OCI-M2 (cell line): ENCODE results near the gene ARHGEF17.
"Not testable (repeated sequence)": the region's sequence is repeated elsewhere in the genome, so short reads cannot be mapped to it uniquely, and the experiment has no call there.

Experiments used
- DNase-seq: peaks from one replicate; lab custom pipeline; 2025; ENCODE audit not compliant: unreplicated experiment; lab: John Stamatoyannopoulos, UW

ARHGEF17 gene

GRCh38 chr11:73273222-73273895, 34.7 kb upstream of the ARHGEF17 start:
- no peak for DNase-seq

DNA sequence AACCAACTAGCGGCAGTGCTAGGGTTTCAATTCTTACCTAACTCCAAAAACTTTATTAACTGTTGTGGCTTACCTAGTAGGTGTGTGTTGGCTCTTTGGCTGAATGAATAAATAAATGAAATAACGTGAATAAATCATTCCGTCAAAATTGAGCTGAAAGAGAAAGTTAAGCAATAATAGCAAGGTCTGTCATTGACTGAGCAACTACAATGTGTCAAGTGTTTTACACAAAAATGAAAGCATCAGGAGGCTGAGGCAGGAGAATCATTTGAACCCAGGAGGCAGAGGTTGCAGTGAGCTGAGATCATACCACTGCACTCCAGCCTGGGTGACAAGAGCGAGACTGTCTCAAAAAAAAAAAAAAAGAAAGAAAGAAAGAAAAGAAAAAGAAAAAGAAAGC, 33.9 kb upstream of the ARHGEF17 start:
- DNase-seq: not testable (repeated sequence)

DNA sequence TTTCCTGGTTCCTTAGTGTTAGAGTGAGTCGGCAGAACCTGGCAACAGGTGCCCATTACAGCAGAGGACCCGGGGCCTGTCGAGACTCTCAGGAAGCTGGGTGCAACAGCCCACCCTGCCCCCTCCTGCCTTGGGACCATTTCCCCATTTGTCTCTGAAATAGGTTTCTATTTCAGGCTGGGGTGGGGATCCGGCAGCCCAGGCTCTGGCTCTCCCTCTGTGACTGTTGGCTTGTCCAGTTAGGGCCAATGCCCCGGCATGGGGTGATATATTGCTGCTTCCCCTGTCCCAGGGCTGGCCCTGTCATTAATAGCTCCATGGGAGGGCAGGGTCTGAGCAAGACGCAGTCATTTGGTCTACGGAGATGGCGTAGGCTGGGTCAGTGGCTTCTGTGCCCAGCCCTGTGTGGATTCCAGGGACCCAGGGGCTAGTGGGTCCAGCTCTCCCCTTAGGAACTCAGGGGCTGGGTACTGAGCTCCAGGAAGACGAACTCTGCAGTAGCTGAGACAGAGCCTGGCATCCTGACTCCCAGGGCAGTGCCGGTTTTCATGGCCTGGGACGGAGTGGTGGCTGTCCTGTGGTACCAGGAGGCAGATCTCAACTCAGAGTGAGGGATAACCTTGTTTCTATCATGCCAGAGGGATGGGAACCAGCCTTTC, 33.2 kb upstream of the ARHGEF17 start:
- DNase-seq: no peak

- no peak for DNase-seq
Observed at GRCh38 chr11:73275381-73275750, 32.7 kb upstream of the ARHGEF17 start.

DNA sequence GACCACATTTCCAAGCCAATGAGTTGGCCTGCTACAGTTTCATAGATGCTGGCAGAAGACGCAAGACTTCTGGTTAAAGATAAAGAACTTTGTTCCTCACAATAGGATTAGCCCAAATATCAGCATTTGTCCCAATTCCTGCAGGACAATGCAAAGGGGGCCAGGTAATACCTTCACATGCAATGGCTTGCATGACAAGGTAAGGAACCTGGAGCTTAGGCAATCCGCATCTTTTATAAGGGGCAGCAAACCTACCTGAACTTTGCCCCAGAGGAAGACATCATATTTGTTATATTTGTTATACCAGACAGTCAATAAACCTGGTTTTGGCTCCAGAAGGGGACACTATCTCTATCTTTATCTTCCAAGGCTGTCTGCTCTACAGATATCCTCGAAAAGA, 30.6 kb upstream of the ARHGEF17 start:
- DNase-seq: no peak

DNA sequence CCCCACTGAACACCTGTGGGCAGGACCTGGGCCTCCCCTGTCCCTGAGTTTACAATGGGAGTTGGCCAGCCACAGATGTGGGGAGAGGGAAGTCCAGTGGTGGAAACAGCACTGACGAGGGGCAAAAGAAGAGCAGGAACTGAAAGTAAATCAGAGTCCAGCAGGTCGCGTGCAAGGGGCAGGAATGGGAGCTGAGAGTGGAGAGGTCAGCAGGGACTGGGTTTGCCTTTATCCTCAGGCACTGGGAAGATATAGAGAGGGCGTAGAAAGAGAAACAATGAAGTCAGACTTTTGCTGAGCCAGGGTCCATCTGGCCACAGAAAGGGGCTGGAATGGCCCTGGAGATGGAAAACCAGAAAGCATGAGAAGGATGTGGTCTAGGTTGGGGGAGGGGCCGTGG, 27.4 kb upstream of the ARHGEF17 start:
- DNase-seq: no peak

DNA sequence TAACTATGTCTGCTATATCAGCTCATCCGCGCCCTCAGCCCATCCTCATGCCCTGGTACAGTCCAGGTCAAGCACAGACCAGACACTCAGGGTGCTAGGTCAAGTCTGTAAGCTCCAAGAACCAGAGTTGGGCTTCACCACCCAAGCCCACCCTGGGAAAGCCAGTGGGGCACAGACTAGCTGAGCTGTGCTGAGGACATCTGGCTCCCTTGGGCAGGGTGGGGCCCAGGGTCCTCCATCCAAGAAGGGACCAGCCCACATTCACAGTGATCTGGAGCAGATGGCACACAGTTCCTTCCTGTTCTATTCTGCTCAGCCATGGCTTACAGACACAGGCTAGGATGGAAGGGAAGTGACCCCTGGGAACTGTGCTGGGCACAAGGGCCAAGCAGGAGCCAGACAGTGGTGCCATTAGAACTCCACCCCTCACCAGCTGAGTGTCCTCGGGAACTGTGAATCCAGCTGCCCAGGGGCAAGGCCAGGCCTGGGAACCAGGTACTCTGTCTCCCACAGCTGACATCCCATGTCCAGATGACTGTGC, 26.8 kb upstream of the ARHGEF17 start:
- no peak for DNase-seq

- no peak for DNase-seq
Observed at GRCh38 chr11:73281796-73282660, 26.0 kb upstream of the ARHGEF17 start.

- DNase-seq: no peak
Observed at GRCh38 chr11:73283276-73284000, 24.6 kb upstream of the ARHGEF17 start.

GRCh38 chr11:73284106-73284505, 24.0 kb upstream of the ARHGEF17 start:
- DNase-seq: no peak

DNA sequence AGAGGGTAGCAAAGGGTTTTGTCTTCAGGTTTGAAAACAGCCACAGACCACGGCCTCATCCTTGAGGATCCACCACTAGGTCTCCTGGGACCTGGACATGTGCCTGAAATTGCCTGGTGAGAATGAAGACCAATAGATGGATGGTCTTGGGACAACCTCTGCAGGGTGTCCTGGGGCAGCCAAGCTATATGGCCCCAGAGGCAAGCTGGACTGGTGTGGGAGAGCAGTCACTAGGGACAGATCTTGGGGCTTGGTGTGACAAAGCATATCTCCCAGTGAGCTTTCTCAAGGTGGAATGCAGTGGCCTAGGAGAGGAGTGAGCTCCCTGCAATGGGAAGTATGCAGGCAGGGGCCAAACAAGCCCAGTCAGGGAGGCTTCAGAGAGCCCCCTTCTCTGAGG, 22.4 kb upstream of the ARHGEF17 start:
- DNase-seq: no peak

GRCh38 chr11:73286240-73286810, 21.8 kb upstream of the ARHGEF17 start:
- DNase-seq: no peak

GRCh38 chr11:73287400-73288101, 20.5 kb upstream of the ARHGEF17 start:
- no peak for DNase-seq

DNA sequence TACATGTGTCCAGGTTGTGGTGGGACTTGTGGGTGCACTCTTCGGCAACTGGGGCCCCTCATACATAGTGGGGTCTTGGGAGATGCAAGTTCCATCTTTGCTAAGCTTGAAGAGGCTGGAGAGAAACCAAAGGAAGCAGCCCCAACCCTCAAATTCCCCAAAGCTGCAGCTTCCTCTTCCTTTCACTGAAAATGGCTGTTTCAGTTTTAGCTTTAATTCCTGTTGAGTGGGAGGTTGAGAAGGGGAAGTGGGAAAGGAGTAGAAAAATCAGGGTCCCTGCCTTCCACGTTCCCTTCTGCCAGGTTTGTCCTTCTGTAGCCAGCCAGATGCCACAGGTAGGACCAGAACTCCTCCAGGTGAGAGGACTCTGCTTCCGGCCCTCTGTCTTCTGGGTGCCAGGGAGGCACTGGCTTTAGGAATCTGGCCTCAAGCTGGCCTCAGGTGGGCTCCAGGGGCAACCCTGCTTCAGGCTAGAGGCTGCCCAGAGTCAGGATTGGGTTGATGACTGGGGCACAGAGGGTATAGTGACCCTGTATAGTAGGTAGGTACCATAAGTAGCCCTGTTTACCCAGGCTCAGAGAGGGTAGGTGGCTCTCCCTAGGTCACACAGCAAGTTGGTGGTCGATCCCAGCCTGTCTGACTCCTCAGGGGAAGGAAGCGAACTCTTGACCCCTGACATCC, 19.7 kb upstream of the ARHGEF17 start:
- DNase-seq: no peak

GRCh38 chr11:73288873-73289707, 19.0 kb upstream of the ARHGEF17 start:
- no peak for DNase-seq

GRCh38 chr11:73290536-73290935, 17.5 kb upstream of the ARHGEF17 start:
- DNase-seq: no peak

GRCh38 chr11:73291196-73291595, 16.9 kb upstream of the ARHGEF17 start:
- no peak for DNase-seq

GRCh38 chr11:73291781-73292524, 16.1 kb upstream of the ARHGEF17 start:
- DNase-seq: no peak
